H9 (cell line): ENCODE measurements around the gene FNDC3A. TPM values are rescaled to one million over a fixed set of nuclear protein-coding genes. Genes with fewer than 3 reads are reported as not detected.

Source experiments
- DNase-seq: peaks from one replicate; pipeline ENCODE4 v3.0.0-alpha.2; 2017
- H2AFZ ChIP-seq: one replicate; pipeline ENCODE4 v1.6.1; 2013; ENCODE audit warnings: mild to moderate bottlenecking, low read length, control low read depth, moderate library complexity
- H2AK5ac ChIP-seq: 2 replicates; pipeline ENCODE4 v1.6.1; 2013; ENCODE audit warnings: low read length, control low read depth, mixed read lengths; ENCODE audit not compliant: insufficient read length
- H2BK120ac ChIP-seq: one replicate; pipeline ENCODE4 v1.6.1; 2013; ENCODE audit warnings: low read depth, mild to moderate bottlenecking, low read length, control low read depth, inconsistent platforms; ENCODE audit not compliant: poor library complexity, severe bottlenecking
- H2BK12ac ChIP-seq: 2 replicates; pipeline ENCODE4 v1.6.1; 2013; ENCODE audit warnings: low read length, control low read depth, mixed read lengths, low read depth; ENCODE audit not compliant: insufficient read length
- H2BK15ac ChIP-seq: 2 replicates; pipeline ENCODE4 v1.6.1; 2013; ENCODE audit warnings: low read depth, low read length, control low read depth
- H2BK20ac ChIP-seq: one replicate; pipeline ENCODE4 v1.6.1; 2013; ENCODE audit warnings: low read depth, mild to moderate bottlenecking, low read length, control low read depth, inconsistent platforms; ENCODE audit not compliant: poor library complexity, severe bottlenecking
- H2BK5ac ChIP-seq: 2 replicates; pipeline ENCODE4 v1.6.1; 2013; ENCODE audit warnings: low read length, control low read depth, mixed read lengths; ENCODE audit not compliant: insufficient read length
- H3K14ac ChIP-seq: 2 replicates; pipeline ENCODE4 v1.6.1; 2013; ENCODE audit warnings: low read length, control low read depth; ENCODE audit not compliant: insufficient read depth
- H3K18ac ChIP-seq: 2 replicates; pipeline ENCODE4 v1.6.1; 2013; ENCODE audit warnings: low read depth, mild to moderate bottlenecking, mixed read lengths, low read length, control low read depth; ENCODE audit not compliant: insufficient read length
- H3K23ac ChIP-seq: 2 replicates; pipeline ENCODE4 v1.6.1; 2013; ENCODE audit warnings: low read length, control low read depth, mixed read lengths, low read depth; ENCODE audit not compliant: insufficient read length
- H3K23me2 ChIP-seq: 2 replicates; pipeline ENCODE4 v1.6.1; 2013; ENCODE audit warnings: low read depth, mild to moderate bottlenecking, mixed read lengths, low read length, control low read depth; ENCODE audit not compliant: insufficient read length, poor library complexity, severe bottlenecking
- H3K27ac ChIP-seq: 2 replicates; pipeline ENCODE4 v1.5.1; 2013; ENCODE audit warnings: low read length, control low read depth, mixed read lengths, low read depth; ENCODE audit not compliant: insufficient read length
- H3K27me3 ChIP-seq: 2 replicates; pipeline ENCODE4 v1.6.1; 2013; ENCODE audit warnings: low read length, control low read depth, inconsistent platforms; ENCODE audit not compliant: insufficient read depth
- H3K4ac ChIP-seq: 2 replicates; pipeline ENCODE4 v1.6.1; 2013; ENCODE audit warnings: low read depth, mild to moderate bottlenecking, control low read depth, inconsistent platforms, low read length, moderate library complexity
- H3K4me1 ChIP-seq: 2 replicates; pipeline ENCODE4 v1.6.1; 2013; ENCODE audit warnings: low read length, control low read depth, inconsistent platforms; ENCODE audit not compliant: insufficient read depth
- H3K4me2 ChIP-seq: 2 replicates; pipeline ENCODE4 v1.6.1; 2013; ENCODE audit warnings: low read length, control low read depth, mixed read lengths; ENCODE audit not compliant: insufficient read length, insufficient read depth
- H3K56ac ChIP-seq: 2 replicates; pipeline ENCODE4 v1.6.1; 2013; ENCODE audit warnings: low read depth, mild to moderate bottlenecking, mixed read lengths, low read length, control low read depth; ENCODE audit not compliant: insufficient read length
- H3K79me1 ChIP-seq: 2 replicates; pipeline ENCODE4 v1.6.1; 2013; ENCODE audit warnings: low read depth, mild to moderate bottlenecking, moderate library complexity, low read length, control low read depth, inconsistent platforms; ENCODE audit not compliant: insufficient read depth, poor library complexity, severe bottlenecking
- H3K79me2 ChIP-seq: 2 replicates; pipeline ENCODE4 v1.6.1; 2013; ENCODE audit warnings: low read length, control low read depth, inconsistent platforms; ENCODE audit not compliant: insufficient read depth
- H3K9ac ChIP-seq: 2 replicates; pipeline ENCODE4 v1.6.1; 2013; ENCODE audit warnings: low read length, control low read depth, mixed read lengths; ENCODE audit not compliant: insufficient read length; ENCODE audit errors: extremely low read depth
- H3K9me3 ChIP-seq: one replicate; pipeline ENCODE4 v1.6.1; 2013; ENCODE audit warnings: low read depth, low read length, inconsistent platforms; ENCODE audit not compliant: control insufficient read depth
- H3T11ph ChIP-seq: one replicate; pipeline ENCODE4 v1.6.1; 2013; ENCODE audit warnings: mild to moderate bottlenecking, low read length, control low read depth, inconsistent platforms
- H4K20me1 ChIP-seq: one replicate; pipeline ENCODE4 v1.6.1; 2013; ENCODE audit not compliant: control insufficient read depth, insufficient read length, insufficient read depth
- H4K5ac ChIP-seq: 2 replicates; pipeline ENCODE4 v1.6.1; 2013; ENCODE audit warnings: low read depth, mild to moderate bottlenecking, mixed read lengths, low read length, control low read depth; ENCODE audit not compliant: insufficient read length
- H4K8ac ChIP-seq: replicated peaks from 2 replicates; pipeline ENCODE4 v1.6.1; 2013; ENCODE audit warnings: low read length, control low read depth, mixed read lengths, low read depth; ENCODE audit not compliant: insufficient read length
- H4K91ac ChIP-seq: 2 replicates; pipeline ENCODE4 v1.6.1; 2013; ENCODE audit warnings: low read depth, mild to moderate bottlenecking, moderate library complexity, mixed read lengths, low read length, control low read depth; ENCODE audit not compliant: insufficient read length
- H3K27ac Mint-ChIP-seq, 3 experiments: 2 replicates in 2 of 3; 3 replicates in 1 of 3; pipeline ENCODE4 v1.8.0; 2020 to 2021; ENCODE audit warnings: mixed read lengths in 3 of 3, mild to moderate bottlenecking in 1 of 3, moderate library complexity in 1 of 3
- H3K27me3 Mint-ChIP-seq: 2 replicates; pipeline ENCODE4 v1.8.0; 2021; ENCODE audit warnings: low read depth, mild to moderate bottlenecking, moderate library complexity, mixed read lengths
- H3K36me3 Mint-ChIP-seq, 3 experiments: 2 replicates in 2 of 3; 3 replicates in 1 of 3; pipeline ENCODE4 v1.8.0; 2020 to 2021; ENCODE audit warnings: low read depth in 3 of 3, mixed read lengths in 3 of 3; ENCODE audit not compliant: insufficient read depth in 1 of 3
- H3K4me1 Mint-ChIP-seq, 2 experiments: 2 replicates each; pipeline ENCODE4 v1.8.0; 2020; ENCODE audit warnings: mixed read lengths in 2 of 2
- H3K4me3 Mint-ChIP-seq, 2 experiments: 2 replicates in 1 of 2; 3 replicates in 1 of 2; pipeline ENCODE4 v1.8.0; 2020 to 2021; ENCODE audit warnings: mild to moderate bottlenecking in 2 of 2, mixed read lengths in 2 of 2, moderate library complexity in 1 of 2
- H3K9me3 Mint-ChIP-seq, 2 experiments: 2 replicates in 1 of 2; 3 replicates in 1 of 2; pipeline ENCODE4 v1.8.0; 2020; ENCODE audit warnings: mild to moderate bottlenecking in 2 of 2, mixed read lengths in 2 of 2, moderate library complexity in 1 of 2
- CTCF ChIP-seq: fragments of 200-600 bp; sonication (generic); conservative IDR thresholded peaks from 3 replicates; pipeline ENCODE4 v1.8.0; 2021; ENCODE audit warnings: antibody characterized with exemption, mild to moderate bottlenecking
- WGBS: extraction: QIAGEN DNeasy Blood & Tissue Kit; methylation state at CpG from one replicate; pipeline ENCODE4 v1.1.7; 2013; ENCODE audit warnings: missing lambda C conversion rate, low lambda C conversion rate, mixed read lengths; ENCODE audit not compliant: insufficient read length; ENCODE audit errors: extremely low coverage; 5-methylcytosine and 5-hydroxymethylcytosine counted together
- total RNA-seq: library from RNA; stranded (reverse); gene quantifications from 2 replicates; pipeline ENCODE4 v1.2.1, GENCODE V29; 2021

FNDC3A gene
- total RNA-seq, 1 experiment from 2014 or later = 27.4 TPM

DNA sequence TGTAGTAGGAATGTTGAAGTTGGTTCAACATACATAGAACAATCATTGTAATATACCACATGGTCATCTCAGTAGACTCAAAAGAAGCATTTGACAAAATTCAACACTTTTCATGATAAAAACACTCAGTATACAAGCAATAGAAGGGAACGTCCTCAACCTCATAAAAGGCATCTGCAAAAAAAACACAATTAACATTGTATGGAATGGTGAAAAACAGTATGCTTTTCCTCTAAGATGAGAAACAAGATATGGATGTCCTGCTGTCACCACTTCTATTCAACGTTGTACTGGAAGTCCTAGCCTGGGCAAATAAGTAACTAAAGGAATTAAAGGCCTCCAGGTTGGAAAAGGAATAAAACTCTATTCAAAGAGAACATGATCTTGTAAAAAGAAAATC lies 54.5 kb downstream of the FNDC3A start:
- no peak overlapping the region for H3K27ac ChIP-seq
- no peak overlapping the region for H2BK12ac ChIP-seq
- H2AK5ac ChIP-seq = no peak overlapping the region
- no peak overlapping the region for H2AFZ ChIP-seq
- DNase-seq = no peak
- Mint-ChIP-seq H3K27ac (no peak overlapping the region), H3K4me1 (no peaks in the 10 kb centered on the region; a peak in 1 of 4 replicates), H3K9me3 (no peaks in the 10 kb centered on the region), H3K27me3 (no peaks in the 10 kb centered on the region), H3K36me3 (peaks cover 5 to 17% (median 10%) of the 10 kb centered on the region in 3 experiments; a peak in 6 of 7 replicates), H3K4me3 (no peak overlapping the region)
- no peaks in the 10 kb centered on the region for H3K27me3 ChIP-seq
- no CpG with 5 or more reads among the region's 2 CpGs for WGBS
- H3K23me2 ChIP-seq = no peaks in the 10 kb centered on the region
- H2BK20ac ChIP-seq = no peak overlapping the region
- no peaks in the 10 kb centered on the region for H3K4me1 ChIP-seq
- H3K79me1 ChIP-seq = no peaks in the 10 kb centered on the region
- no peak overlapping the region for H4K8ac ChIP-seq
- no peaks in the 10 kb centered on the region for H3K79me2 ChIP-seq
- no peak overlapping the region for H3K23ac ChIP-seq
- no peak overlapping the region for H2BK120ac ChIP-seq
- no peak overlapping the region for H3K9ac ChIP-seq
- no peak for TF ChIP-seq CTCF
- no peak overlapping the region for H2BK5ac ChIP-seq
- no peak overlapping the region for H2BK15ac ChIP-seq
- H3T11ph ChIP-seq = no peak overlapping the region
- H3K4ac ChIP-seq = no peak overlapping the region
- no peak overlapping the region for H3K56ac ChIP-seq
- H3K18ac ChIP-seq = no peak overlapping the region
- no peak overlapping the region for H4K5ac ChIP-seq
- no peak overlapping the region for H3K14ac ChIP-seq
- no peak overlapping the region for H4K91ac ChIP-seq
- no peak overlapping the region for H3K4me2 ChIP-seq
- no peaks in the 10 kb centered on the region for H3K9me3 ChIP-seq
- H4K20me1 ChIP-seq = no peaks in the 10 kb centered on the region
